ENCODE measurements around the gene HDAC11. TPM values are rescaled to one million over a fixed set of nuclear protein-coding genes. Genes with fewer than 3 reads are reported as not detected.

Gene HDAC11
- total and polyA plus RNA-seq, 2 of the 13 experiments (the other 11 are each of a cell fraction or from before 2014, with no cell fraction given): 13.7 to 33.1 TPM

DNA sequence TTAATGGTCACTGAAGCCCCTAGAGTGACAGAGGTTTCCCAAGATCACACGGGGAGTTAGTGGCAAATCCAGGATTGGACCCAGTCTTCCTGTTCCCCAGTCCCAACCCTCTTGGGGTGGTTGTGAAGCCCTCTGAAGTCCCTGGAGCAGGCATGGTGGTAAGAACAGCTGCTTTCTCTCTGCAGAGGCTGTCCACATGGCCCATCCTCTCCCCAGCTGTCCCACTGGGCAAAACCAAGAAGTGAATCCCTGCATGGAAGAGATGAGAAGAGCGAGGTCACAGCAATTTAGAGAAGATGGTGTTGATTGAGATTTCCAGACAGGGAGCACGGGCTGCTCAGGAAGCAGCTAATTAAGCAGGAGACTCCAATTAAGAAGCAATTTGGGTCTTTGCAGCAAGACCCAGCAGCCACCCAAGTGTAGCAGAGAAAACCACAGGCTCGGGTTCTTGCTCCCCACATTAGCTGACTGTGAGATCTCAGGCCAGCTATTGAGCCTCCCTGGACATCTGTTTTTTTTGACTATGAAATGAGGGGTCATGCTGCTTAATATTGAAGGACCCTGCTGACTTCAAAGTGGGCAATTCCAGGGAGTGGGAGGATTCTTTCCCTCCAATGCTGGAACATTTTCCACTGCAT lies 14.8 kb upstream of the HDAC11 start:
- Histone ChIP-seq H3K79me2 (ENCODE audit: insufficient read depth, low read length) (no peaks in the 10 kb centered on the region), H3K4me1 (ENCODE audit: insufficient read depth, low read length) (peaks cover 86% of the 10 kb centered on the region), H2AFZ (ENCODE audit: low read length) (peak overlapping the region; percentile 12), H3K4me3 (replicated peaks in 1 of 3; ENCODE audit: insufficient read depth in 1 of 3, low read depth in 2 of 3, low read length in 3 of 3) (no peak overlapping the region), H3K9me3 (ENCODE audit: low read length) (no peaks in the 10 kb centered on the region), H3K27ac (ENCODE audit: extremely low read length, insufficient read depth, low read length) (no peak overlapping the region), H4K20me1 (ENCODE audit: insufficient read depth, low read length) (no peaks in the 10 kb centered on the region), H3K9ac (ENCODE audit: insufficient read depth, low read depth, low read length) (no peak overlapping the region), H3K4me2 (ENCODE audit: low read depth, low read length) (no peak overlapping the region), H3K36me3 (replicated peaks in 1 of 2; ENCODE audit: control insufficient read depth in 1 of 2, insufficient read depth in 2 of 2, low read length in 2 of 2) (no peaks in the 10 kb centered on the region), H3K27me3 (ENCODE audit: control insufficient read depth in 1 of 2, insufficient read depth in 2 of 2, low read length in 2 of 2) (peaks cover 0 to 17% of the 10 kb centered on the region in 2 experiments; a peak in 3 of 5 replicates)
- no peak for DNase-seq (ENCODE audit: low spot score)
- POLR2A ChIA-PET: no interaction called here
- ATAC-seq: no peak
- intact Hi-C loops (cut with micrococcal nuclease; ENCODE audit: unreplicated experiment): no loop called here
- BruUV-seq (replicated peaks): no TSS peak
- CTCF ChIA-PET (ENCODE audit: low intra/inter-chr PET ratio, low total read pairs): no interaction called here
- in situ Hi-C loops (cut with HindIII; ENCODE audit: extremely low pct_ligation_motif_present, low pct_unique_long_range_greater_than_20kb): loop anchor here (10.0 kb wide), 1 partner anchor 371 kb away; no protein-coding TSS in a partner anchor
- no peak for FAIRE-seq
- 20% methylated on average over 4 of the region's 4 CpGs for WGBS (ENCODE audit: low lambda C conversion rate)
- TF ChIP-seq ZNF678 (CRISPR knock-in tag; IDR thresholded peaks at IDR 0.05): no peak
- no peak for TF ChIP-seq BRD4 (CRISPR knock-in tag; IDR thresholded peaks at IDR 0.05)
- TF ChIP-seq, protein P1, sequence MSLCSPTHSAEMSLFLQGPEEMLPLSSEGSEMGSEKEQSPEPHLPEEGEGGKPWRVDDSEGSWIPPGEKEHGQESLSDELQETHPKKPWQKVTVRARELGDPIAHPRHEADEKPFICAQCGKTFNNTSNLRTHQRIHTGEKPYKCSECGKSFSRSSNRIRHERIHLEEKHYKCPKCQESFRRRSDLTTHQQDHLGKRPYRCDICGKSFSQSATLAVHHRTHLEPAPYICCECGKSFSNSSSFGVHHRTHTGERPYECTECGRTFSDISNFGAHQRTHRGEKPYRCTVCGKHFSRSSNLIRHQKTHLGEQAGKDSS (CRISPR knock-in tag; IDR thresholded peaks at IDR 0.05; ENCODE audit: borderline replicate concordance, low read depth): no peak
- no peak for TF ChIP-seq TCF12 (IDR thresholded peaks at IDR 0.05)
- TF ChIP-seq TCF12 (CRISPR knock-in tag; IDR thresholded peaks at IDR 0.05): no peak
- TF ChIP-seq PCBP2 (optimal IDR thresholded peaks at IDR 0.05; ENCODE audit: low read depth, low read length, poor library complexity, severe bottlenecking): no peak

DNA sequence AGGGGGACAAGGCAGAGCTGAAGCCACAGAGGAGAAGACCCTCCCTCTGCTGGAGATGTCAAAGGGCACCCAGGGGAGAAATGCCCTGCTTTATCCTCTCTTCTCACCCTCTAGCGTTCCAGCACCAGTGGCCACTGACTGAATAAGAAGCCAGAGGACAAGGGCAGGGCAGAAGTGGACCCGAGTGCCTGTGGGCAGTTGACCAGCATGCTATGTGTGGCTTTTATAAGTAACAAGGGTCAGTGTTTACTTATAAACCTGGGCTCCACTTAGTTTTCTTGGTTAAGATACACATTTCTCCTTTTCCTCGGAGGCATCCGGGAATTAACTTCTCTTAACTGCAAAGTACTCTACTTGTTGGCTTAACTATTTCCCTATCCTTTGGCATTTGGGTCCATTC lies 13.3 kb upstream of the HDAC11 start:
- peak overlapping the region; percentile 60 for H2AFZ ChIP-seq (ENCODE audit: low read length)
- no peaks in the 10 kb centered on the region for H4K20me1 ChIP-seq (ENCODE audit: insufficient read depth, low read length)
- peak overlapping the region; percentile 36; the same call in 1 of the 2 replicates for H3K4me2 ChIP-seq (ENCODE audit: low read depth, low read length)
- ATAC-seq (no peak), FAIRE-seq (no peak), DNase-seq (ENCODE audit: low spot score) (no peak)
- CTCF ChIA-PET (ENCODE audit: low intra/inter-chr PET ratio, low total read pairs): no interaction called here
- H3K36me3 ChIP-seq (replicated peaks in 1 of 2; ENCODE audit: control insufficient read depth in 1 of 2, insufficient read depth in 2 of 2, low read length in 2 of 2): no peaks in the 10 kb centered on the region
- in situ Hi-C loops (cut with HindIII; ENCODE audit: extremely low pct_ligation_motif_present, low pct_unique_long_range_greater_than_20kb): loop anchor here (10.0 kb wide), 1 partner anchor 372 kb away; no protein-coding TSS in a partner anchor
- TF ChIP-seq TBX3 (IDR thresholded peaks at IDR 0.05; ENCODE audit: borderline replicate concordance): no peak
- TF ChIP-seq, protein P2, sequence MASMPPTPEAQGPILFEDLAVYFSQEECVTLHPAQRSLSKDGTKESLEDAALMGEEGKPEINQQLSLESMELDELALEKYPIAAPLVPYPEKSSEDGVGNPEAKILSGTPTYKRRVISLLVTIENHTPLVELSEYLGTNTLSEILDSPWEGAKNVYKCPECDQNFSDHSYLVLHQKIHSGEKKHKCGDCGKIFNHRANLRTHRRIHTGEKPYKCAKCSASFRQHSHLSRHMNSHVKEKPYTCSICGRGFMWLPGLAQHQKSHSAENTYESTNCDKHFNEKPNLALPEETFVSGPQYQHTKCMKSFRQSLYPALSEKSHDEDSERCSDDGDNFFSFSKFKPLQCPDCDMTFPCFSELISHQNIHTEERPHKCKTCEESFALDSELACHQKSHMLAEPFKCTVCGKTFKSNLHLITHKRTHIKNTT (CRISPR knock-in tag; IDR thresholded peaks at IDR 0.05): no peak
- TF ChIP-seq ZNF331 (CRISPR knock-in tag; IDR thresholded peaks at IDR 0.05): no peak
- TF ChIP-seq ZNF7 (CRISPR knock-in tag; IDR thresholded peaks at IDR 0.05): peak; percentile 69; the same call in 1 of the 2 replicates
- BruUV-seq (replicated peaks): no TSS peak
- POLR2A ChIA-PET: no interaction called here
- peaks cover 0 to 17% of the 10 kb centered on the region in 2 experiments; a peak in 3 of 5 replicates for H3K27me3 ChIP-seq (ENCODE audit: control insufficient read depth in 1 of 2, insufficient read depth in 2 of 2, low read length in 2 of 2)
- no peak overlapping the region for H3K4me3 ChIP-seq (replicated peaks in 1 of 3; ENCODE audit: insufficient read depth in 1 of 3, low read depth in 2 of 3, low read length in 3 of 3)
- H3K27ac ChIP-seq (ENCODE audit: extremely low read length, insufficient read depth, low read length): no peak overlapping the region
- H3K79me2 ChIP-seq (ENCODE audit: insufficient read depth, low read length): no peaks in the 10 kb centered on the region
- intact Hi-C loops (cut with micrococcal nuclease; ENCODE audit: unreplicated experiment): no loop called here
- WGBS (ENCODE audit: low lambda C conversion rate): 30% methylated on average over 4 of the region's 4 CpGs
- H3K4me1 ChIP-seq (ENCODE audit: insufficient read depth, low read length): peaks cover 86% of the 10 kb centered on the region
- 0 out of 2 replicates have a peak overlapping the region, but pooled peaks have one; percentile 15 for H3K9ac ChIP-seq (ENCODE audit: insufficient read depth, low read depth, low read length)
- H3K9me3 ChIP-seq (ENCODE audit: low read length): no peaks in the 10 kb centered on the region

All from HepG2 (cell line).